ENCODE results near the gene SH3BP2. TPM values are rescaled to one million over a fixed set of nuclear protein-coding genes. Genes with fewer than 3 reads are reported as not detected.

The SH3BP2 gene
- total and polyA plus RNA-seq, 10 donors = 42.0 to 295 (median 237) TPM

DNA sequence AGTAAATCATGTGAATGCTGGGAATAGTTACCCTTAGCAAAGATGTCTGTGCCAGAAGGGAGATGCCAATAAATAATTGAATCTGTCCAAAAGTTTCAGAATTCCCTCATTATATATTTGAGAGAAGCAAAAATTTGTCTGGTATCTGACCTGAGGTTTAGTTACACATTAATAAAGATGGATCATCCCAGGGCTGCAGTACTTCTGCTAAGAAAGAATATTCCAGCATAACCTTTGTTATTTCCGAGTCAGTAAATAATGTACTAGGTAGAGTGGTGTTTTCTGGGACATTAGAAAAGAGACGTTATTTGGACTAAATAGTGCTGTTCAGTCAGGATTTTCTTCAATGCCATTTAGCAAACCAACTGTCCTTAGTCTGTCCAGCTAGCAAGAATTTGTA lies 77.2 kb downstream of the SH3BP2 start:
- peak overlapping the region in 2 of 8 donors; percentile 29 to 54 for H3K4me3 ChIP-seq
- H3K27ac ChIP-seq = peak overlapping the region in 6 of 8 donors; percentile 24 to 80 (median 75)
- TF ChIP-seq POLR2AphosphoS5 (IDR thresholded peaks at IDR 0.05) (no peak), CTCF (IDR thresholded peaks at IDR 0.05 in 8 of 11, conservative IDR thresholded peaks at IDR 0.05 in 3 of 11) (no peak), POLR2A (IDR thresholded peaks at IDR 0.05) (no peak)
- intact Hi-C loops (cut with DNase I; ENCODE audit: low total_unique reads) = no loop called here
- H3K36me3 ChIP-seq = peaks cover 0 to 14% (median 0%) of the 10 kb centered on the region in 6 donors
- DNase-seq = no peak
- peaks cover 30 to 100% (median 90%) of the 10 kb centered on the region in 6 donors for H3K4me1 ChIP-seq
- 55 to 90% (median 73%) methylated on average over 2 of the region's 2 CpGs for WGBS, 5 donors
- H3K27me3 ChIP-seq (replicated peaks in 1 of 7) = no peaks in the 10 kb centered on the region
- H3K9me3 ChIP-seq = no peaks in the 10 kb centered on the region

GRCh38 chr4:2871466-2871865 lies 78.6 kb downstream of the SH3BP2 start:
- no peak overlapping the region for H3K4me3 ChIP-seq
- intact Hi-C loops (cut with DNase I; ENCODE audit: low total_unique reads) = no loop called here
- peak overlapping the region in 4 of 8 donors; percentile 30 to 80 (median 43) for H3K27ac ChIP-seq
- DNase-seq = no peak
- peaks cover 24 to 100% (median 77%) of the 10 kb centered on the region in 6 donors for H3K4me1 ChIP-seq
- H3K36me3 ChIP-seq = peaks cover 0 to 25% (median 10%) of the 10 kb centered on the region in 6 donors
- TF ChIP-seq POLR2AphosphoS5 (IDR thresholded peaks at IDR 0.05) = no peak
- no peak for TF ChIP-seq POLR2A (IDR thresholded peaks at IDR 0.05)
- no peak for TF ChIP-seq CTCF (IDR thresholded peaks at IDR 0.05 in 8 of 11, conservative IDR thresholded peaks at IDR 0.05 in 3 of 11)
- 56 to 80% (median 67%) methylated on average over 4 of the region's 4 CpGs for WGBS, 5 donors
- H3K27me3 ChIP-seq (replicated peaks in 1 of 7) = no peaks in the 10 kb centered on the region
- H3K9me3 ChIP-seq = no peaks in the 10 kb centered on the region

GRCh38 chr4:2871911-2872310 lies 79.0 kb downstream of the SH3BP2 start:
- no peaks in the 10 kb centered on the region for H3K9me3 ChIP-seq
- intact Hi-C loops (cut with DNase I; ENCODE audit: low total_unique reads) = no loop called here
- H3K4me3 ChIP-seq = no peak overlapping the region
- peaks cover 0 to 29% (median 14%) of the 10 kb centered on the region in 6 donors for H3K36me3 ChIP-seq
- WGBS, 5 donors = 7 to 23% (median 12%) methylated on average over 2 of the region's 2 CpGs
- DNase-seq = no peak
- H3K27me3 ChIP-seq (replicated peaks in 1 of 7) = no peaks in the 10 kb centered on the region
- H3K27ac ChIP-seq = peak overlapping the region in 4 of 8 donors; percentile 30 to 80 (median 43)
- TF ChIP-seq POLR2A (IDR thresholded peaks at IDR 0.05) (no peak), CTCF (IDR thresholded peaks at IDR 0.05 in 8 of 11, conservative IDR thresholded peaks at IDR 0.05 in 3 of 11) (no peak), POLR2AphosphoS5 (IDR thresholded peaks at IDR 0.05) (peak in 1 of 3 donors; percentile 25)
- peaks cover 23 to 97% (median 72%) of the 10 kb centered on the region in 6 donors for H3K4me1 ChIP-seq

DNA sequence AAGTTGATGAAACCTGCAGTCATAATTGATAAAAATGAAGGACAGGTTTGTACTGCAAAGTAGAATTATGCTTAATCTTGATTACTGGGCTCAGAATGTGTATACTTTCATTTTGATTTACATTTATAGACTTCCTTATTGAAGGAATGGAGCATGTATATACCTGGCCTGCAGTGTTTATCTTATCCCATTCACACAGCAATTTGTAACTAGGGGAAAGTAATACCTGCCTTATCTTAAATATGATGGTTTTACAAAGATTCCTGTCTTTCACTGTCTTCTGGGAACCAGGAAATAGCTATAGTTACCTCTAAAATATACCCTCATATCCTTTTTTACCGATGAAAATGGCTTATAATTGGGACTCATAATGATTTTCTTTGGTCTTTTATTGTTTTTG lies 80.4 kb downstream of the SH3BP2 start:
- Histone ChIP-seq H3K4me1 (peaks cover 10 to 90% (median 58%) of the 10 kb centered on the region in 6 donors), H3K27ac (peak overlapping the region in 1 of 8 donors; percentile 80)
- WGBS, 5 donors = 72 to 91% (median 84%) methylated on average over 1 of the region's 1 CpG

More for the DNA sequence above, 80.4 kb downstream of the SH3BP2 start:
- no peak for TF ChIP-seq POLR2A (IDR thresholded peaks at IDR 0.05)
- TF ChIP-seq POLR2AphosphoS5 (IDR thresholded peaks at IDR 0.05) = no peak
- no peak for TF ChIP-seq CTCF (IDR thresholded peaks at IDR 0.05 in 8 of 11, conservative IDR thresholded peaks at IDR 0.05 in 3 of 11)
- DNase-seq = no peak
- intact Hi-C loops (cut with DNase I; ENCODE audit: low total_unique reads) = no loop called here
- Histone ChIP-seq H3K9me3 (no peaks in the 10 kb centered on the region), H3K27me3 (replicated peaks in 1 of 7) (no peaks in the 10 kb centered on the region), H3K4me3 (no peak overlapping the region), H3K36me3 (peaks cover 0 to 39% (median 22%) of the 10 kb centered on the region in 6 donors)
